NCI-H2227 treated with DMSO at 0.1 percent for 48 hours (cell line): ENCODE data around the gene SPTLC1.
"Not testable (repeated sequence)": the region's sequence is repeated elsewhere in the genome, so short reads cannot be mapped to it uniquely, and the experiment has no call there.

Source experiments
- DNase-seq: peaks from one replicate; lab custom pipeline; 2025; lab: John Stamatoyannopoulos, UW

Gene SPTLC1

DNA sequence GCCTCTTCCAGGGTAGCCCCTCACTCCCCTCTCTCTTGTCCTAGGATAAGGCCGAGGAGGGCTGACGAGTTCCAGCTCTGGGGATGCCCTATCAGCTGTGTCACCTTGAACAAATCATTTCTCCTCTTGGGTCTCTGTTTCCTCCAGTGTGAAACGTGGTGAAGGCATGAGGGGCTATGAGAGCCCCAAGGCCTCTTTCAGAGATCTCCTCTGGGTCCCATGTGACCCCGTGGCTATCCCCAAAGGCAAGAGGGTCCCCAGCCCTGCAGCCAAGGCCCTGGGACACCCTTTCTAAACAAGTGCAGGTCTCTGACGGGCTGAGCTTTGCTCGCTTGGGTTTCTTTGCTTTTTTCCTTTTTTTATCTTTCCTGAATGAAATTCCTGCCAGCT lies 25.5 kb upstream of the SPTLC1 start:
- DNase-seq = no peak

DNA sequence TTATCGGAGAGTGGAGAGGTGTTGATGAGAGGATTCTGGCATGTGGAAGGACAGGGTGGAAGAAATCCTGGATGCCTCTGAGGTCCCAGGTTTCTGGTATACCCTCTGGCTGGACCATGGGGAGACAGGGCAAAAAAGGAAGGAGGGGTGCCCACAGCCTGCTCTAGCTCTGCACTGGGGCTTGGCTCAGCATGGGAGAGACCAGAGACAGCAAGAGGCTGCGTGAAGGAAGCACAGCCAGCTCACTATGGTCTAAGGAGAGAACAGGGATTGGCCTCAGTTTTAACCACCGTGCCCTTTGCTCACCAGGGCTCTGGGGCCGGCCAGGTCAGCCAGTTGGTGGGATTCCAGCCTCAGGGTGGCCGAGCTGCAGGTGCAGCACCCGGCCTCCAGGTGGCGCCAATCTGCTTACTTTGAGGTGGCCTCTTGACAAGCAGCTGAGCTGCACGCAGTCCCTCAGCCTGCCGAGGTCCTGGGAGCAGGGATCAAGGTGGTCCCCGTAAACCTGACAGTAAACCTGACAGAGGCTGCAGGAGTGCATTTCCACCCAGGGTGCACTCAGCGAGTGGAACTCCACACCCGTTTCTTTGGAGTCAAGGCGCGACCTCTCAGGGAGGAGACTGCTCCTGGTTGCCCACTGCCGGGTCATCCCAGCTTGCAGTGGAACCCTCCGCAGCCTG lies 25.0 kb upstream of the SPTLC1 start:
- DNase-seq = peak; percentile 9

DNA sequence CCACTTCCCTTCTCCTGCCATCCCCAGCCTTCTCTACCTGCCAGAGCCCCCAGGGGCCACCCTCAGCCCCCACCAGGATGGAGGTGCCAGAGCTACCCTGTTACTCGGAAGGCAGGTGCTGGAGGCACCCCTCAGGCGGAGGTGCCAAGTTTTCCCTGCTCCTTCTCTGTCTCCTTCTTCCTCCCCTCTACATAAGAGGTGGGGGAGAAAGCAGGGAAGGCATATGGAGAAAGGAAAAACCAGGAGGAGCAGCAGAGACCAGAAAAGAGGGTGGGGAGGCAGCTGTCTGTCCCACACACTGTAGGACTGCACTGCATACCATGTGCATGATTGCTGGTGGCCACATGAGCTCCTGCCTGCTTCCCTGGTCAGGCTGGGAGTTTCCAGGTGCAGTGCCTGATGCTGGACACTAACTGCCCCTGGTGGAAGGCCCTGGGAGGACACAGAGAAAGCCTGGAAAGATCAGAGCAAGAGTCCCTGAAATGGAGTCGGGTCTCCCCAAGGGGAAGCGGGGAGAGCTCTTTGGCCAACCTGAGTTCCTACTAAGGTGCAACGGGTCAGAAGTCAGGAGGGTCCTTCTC lies 23.8 kb upstream of the SPTLC1 start:
- not testable (repeated sequence) for DNase-seq

DNA sequence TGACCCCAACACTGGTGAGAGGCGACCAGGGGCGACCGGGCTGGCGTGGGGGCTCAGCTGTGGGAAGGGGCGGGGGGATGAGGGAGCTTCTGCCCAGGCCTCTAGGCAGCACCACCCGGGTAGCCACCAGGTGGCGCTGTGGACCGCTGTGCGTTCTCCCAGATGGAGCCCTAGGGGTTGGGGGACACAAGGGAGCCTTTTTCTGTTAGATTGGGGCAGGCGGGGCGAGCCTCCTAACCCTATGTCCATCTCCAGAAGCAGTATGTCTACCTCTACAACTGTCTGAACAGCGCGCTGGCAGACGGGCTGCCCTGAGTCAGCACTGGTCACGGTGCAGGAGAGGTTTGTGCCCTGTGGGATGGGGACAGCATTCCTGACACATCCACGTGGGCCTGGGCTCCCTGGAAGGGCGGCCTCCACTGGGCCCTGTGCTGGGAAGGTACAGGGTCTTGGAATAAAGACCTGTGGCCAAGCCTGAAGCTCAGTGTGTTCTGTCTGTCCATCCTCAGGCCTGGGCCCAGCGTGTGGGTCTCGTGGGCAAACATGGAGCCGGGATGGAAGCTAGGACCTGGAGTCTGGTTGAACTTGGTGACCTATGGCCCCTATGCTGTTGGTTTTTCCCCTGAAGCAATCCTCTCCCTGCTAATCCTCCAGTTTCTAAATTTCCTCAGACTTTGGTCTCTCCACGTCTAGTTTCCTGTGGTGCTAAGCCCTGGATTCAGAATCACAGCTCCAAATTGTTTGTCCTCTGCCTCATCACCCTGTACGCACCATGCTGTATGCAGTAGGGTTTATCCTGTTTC lies 23.1 kb upstream of the SPTLC1 start:
- peak; percentile 15 for DNase-seq

DNA sequence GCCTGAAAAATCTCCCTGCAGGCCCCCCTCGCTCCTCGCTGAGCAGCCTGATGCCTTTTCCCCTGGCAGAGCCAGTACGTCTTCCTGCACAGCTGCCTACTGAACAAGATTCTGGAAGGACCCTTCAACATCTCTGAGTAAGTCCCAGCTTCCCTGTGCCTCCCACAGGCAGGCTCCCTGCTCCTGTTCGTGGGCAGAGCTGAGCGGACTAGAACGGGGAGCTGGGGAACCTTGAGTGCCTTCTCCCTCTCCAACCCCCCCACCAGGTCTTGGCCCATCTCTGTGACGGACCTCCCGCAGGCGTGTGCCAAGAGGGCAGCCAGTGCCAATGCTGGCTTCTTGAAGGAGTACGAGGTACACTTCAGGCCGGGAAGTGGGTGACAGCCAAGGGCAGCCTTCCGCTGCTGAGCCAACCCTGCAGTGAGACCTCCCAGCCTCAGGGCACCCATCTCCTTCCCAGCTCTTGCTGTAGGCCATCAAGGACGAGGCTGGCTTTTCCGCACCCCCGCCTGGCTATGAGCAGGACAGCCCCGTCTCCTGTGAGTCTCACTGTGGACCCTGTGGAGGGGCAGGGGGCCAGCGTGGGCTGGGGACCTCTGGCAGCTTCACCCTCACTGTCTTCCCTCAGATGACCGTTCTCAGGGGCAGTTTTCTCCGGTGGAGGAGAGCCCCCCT lies 21.1 kb upstream of the SPTLC1 start:
- DNase-seq = no peak

DNA sequence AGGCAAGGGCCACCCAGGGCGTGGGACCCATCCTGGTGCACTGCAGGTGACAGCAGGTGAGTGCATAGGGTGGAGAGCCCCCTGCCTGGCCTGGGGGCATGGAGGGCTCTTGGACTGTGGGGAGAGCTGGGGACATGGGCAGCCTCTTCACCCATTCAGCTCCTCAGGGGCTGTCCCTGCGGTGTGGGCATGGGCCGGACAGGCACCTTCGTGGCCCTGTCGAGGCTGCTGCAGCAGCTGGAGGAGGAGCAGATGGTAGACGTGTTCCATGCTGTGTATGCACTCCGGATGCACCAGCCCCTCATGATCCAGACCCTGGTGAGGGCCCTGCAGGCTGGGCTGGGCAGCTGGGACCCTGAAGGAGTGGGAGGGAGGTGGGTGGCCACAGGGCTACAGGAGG lies 20.4 kb upstream of the SPTLC1 start:
- no peak for DNase-seq

DNA sequence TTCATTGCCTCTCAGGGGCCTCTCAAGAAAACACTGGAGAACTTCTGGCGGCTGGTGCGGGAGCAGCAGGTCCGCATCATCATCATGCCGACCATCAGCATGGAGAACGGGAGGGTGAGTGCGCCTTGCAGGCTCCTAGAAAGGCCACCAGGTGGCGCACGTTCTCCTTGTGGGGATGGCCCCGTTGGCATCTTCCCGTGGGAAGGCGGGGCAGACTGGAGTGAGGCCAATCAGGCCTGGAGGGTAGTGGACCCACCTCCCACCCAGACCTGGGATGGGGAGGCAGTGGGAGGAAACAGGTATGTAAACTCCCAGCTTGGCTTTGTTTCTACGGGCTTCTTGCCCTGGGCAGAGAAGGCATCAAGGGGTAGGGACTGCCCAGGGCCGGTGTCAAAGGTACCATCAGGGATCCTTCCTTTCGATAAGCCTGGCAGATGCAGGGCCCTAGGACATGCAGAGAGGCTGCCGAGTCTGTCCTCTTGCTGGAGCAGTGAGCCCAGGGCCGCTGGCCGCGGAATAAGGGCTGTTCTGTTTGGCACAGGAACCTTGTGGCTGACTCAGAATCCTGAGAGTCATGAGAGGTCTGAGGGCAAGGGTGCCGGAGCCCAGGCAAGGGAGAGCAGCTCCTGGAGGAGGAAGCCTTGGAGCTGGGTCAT lies 18.9 kb upstream of the SPTLC1 start:
- peak; percentile 63 for DNase-seq

DNA sequence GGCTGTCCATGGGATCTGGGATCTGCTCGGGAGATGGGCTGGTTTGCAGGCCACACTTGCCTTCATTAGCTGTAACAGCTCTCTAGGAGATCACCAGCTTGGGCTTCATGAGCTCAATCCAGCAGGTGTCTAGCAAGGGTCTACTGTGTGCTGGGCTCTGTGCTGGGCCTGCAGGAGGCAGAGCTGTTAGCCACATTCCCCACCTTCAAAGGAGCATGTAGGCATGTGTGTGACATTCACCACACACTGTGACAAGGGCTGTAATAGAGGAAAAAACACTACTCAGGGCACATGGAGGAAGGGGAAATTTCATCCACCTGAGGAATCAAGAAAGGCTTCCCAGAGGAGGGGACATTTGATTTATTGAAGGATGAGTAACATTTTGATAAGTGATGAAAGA lies 17.7 kb upstream of the SPTLC1 start:
- DNase-seq = not testable (repeated sequence)

DNA sequence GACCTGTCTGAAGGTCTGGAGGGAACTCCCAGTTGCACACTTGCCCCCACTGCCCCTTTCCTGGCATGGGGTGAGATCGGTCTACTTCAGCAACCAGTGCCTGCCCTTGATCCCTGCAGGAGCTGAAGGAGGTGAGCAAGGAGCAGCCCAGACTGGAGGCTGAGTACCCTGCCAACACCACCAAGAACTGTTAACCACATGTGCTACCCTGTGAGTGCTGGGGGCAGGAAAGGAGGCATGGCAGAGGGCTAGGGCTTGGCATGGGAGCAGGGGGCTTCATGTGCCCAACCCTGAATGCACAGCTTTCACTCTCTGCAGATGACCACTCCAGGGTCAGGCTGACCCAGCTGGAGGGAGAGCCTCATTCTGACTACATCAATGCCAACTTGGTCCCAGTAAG lies 17.3 kb upstream of the SPTLC1 start:
- DNase-seq = no peak

DNA sequence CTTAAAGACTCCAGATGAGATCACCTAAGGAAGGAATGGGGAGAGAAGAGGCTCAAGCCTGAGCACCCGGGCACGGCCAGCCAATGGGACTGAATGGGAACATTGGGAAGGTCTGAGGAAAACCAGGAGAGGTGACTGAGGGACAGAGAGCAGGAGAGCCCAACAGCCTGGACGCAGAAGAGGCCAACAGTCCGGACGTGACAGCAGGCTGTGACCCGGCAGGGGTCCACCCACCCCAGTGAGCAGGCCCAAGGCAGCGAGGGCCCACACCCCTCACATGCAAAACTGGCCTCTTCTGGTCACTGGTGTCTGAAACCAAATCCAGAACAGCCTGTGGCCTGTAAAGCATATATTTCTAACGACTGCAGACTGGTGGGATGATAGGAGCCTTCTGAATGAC lies 7.6 kb upstream of the SPTLC1 start:
- DNase-seq = no peak

DNA sequence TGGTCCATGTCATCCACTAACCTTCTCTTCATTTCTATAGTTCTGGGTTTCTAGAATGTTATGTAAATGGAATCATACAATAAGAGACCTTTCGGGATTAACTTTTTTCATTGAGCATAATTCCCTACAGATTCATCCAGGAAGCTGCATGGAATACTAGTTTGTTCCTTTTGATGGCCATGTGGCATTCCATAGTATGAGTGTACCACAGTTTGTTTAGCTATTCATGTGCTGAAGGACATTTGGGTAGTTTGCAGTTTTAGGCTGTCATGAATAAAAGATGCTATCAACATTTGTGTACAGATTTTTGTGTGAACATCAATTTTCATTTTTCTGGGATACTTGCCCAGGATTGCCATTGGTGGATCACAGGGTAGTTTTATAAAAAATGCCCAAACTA lies 6.8 kb upstream of the SPTLC1 start:
- DNase-seq = no peak

DNA sequence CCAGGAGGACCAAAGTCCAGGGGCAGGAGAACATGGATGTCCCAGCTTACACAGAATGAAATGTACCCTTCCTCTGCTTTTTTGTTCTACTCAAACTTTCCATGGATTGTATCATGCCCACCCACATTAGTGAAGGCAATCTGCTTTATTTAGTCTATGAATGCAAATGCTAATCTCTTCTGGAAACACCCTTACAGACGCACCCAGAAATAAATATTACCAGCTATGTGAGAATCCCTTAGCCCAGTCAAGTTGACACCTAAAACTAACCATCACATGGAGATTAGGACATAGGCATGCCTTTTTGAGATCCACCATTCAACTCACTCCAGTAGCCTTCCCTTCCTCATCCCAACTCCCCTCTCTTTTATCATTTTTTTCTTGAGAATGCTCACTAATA lies 6.1 kb upstream of the SPTLC1 start:
- DNase-seq = no peak

DNA sequence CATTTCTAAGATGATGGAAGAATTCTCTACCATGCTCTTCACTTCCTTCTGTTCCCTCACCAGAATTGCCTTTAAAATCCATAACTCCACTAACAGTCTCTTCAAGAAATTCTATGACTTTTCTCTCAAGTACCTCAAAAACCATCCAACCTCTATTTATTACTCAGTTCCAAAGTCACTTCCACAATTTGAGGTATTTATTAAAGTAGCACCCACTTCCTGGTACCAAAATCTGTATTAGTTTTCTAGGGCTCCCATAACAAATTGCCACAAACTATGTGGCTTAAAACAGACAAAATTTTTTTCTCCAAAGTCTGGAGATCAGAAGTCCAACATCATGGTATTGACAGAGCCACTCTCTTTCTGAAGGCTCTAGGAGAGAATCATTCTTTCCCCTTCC lies 4.9 kb upstream of the SPTLC1 start:
- no peak for DNase-seq

DNA sequence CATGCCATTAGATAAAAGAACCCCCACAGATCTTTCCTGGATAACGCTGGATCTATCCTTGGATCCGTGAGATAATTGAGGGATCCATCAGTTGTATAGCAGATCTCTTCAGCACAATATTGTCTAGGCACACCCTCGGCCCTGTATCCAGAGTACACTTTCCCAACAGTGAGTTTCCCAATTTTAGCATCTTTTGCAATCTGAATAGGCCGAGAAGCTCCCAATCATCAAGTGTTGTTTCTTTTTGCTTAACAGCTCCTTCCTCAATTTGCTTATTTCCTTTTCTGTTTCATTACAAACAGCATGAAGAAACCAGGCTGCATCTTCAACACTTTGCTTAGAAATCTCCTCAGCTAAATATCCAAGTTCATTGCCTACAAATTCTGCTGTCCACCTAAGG lies 4.4 kb upstream of the SPTLC1 start:
- no peak for DNase-seq

DNA sequence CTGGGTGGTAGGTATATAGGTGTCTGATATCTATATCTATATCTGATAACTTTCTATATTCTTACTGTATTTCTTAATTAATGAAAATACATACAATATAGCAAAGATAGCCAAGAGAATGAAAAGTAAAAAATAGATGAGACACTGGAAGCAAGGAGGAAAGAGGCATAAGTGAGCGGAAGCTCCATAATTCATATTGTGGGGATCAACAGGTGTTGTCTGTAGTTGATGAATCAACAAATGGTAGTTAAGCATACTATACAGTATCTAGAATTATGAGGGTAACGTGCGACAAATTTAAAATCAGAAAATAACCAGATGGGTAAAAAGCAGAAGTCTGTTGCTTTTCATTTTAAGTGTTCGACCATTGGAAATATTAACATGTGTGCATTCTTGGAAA lies 7.1 kb downstream of the SPTLC1 start:
- no peak for DNase-seq

DNA sequence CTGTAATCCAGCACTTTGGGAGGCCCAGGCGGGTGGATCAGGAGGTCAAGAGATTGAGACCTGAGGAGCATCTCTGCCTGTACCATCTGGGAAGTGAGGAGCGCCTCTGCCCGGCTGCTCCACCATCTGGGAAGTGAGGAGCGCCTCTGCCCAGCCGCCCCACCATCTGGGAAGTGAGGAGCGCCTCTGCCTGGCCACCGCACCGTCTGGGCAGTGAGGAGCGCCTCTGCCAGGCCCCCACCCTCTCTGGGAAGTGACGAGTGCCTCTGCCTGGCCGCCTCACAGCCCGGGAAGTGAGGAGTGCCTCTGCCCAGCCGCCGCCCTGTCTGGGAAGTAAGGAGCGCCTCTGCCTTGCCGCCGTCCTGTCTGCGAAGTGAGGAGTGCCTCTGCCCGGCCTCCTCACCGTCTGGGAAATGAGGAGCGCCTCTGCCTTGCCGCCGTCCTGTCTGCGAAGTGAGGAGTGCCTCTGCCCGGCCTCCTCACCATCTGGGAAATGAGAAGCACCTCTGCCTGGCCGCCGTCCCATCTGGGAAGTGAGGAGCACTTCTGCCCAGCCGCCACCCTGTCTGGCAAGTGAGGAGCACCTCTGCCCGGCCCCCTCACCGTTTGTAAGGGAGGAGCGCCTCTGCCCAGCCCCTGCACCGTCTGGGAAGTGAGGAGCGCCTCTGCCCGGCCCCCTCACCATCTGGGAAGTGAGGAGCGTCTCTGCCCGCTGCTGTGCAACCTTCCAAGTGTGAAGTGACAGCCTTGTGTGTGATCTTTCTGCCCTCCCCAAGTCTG lies 9.6 kb downstream of the SPTLC1 start:
- not testable (repeated sequence) for DNase-seq

DNA sequence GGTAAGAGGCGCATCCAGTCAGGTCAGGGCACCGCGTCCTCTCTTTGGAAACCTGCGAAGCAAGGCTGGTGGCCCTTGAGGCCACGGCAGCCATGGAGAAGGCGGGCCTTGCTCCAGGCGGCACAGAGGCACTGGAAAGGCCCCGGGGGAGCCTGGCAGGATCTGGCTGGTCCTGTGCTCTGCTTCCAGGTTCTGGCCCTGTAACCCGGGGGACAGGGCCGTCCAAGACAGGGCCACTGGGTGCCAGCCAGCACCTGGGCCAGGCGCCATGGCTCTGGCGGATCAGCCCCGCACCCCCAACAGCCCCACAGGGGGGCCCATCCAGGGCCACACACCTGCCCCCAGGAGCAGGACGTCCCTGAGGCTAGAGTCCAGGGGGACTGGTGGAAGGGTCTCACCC lies 11.6 kb downstream of the SPTLC1 start:
- not testable (repeated sequence) for DNase-seq

DNA sequence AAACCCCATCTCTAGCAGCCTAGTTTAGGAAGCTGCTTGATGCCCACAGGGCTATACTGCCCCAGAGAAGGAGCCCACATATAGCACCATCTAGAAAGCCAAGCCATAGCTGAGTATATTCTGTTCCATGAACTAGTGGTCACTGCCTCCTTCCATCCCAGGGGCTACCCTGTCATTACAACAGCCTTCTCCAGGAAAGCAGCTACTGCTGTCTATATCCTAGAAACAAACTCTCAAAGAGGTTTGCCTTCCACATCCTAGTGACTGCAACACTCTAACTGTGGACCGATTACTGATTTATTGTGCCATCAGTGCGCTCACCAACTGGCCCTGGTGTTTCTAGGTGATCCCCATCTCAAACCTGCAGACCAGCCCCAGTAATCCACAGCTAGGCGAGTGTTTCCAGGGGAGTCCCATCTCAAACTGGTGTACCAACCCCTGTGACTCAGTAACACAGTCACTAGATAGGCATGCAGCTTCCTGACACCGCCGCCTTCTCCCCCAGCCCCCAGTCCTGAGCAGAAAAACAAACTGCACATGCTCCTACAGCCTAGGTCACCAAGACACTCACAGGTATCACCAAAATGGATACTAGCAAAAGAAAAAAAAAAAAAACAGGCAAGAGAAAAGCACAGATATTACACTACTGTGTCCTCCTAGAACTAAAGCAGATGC lies 14.8 kb downstream of the SPTLC1 start:
- DNase-seq = no peak

DNA sequence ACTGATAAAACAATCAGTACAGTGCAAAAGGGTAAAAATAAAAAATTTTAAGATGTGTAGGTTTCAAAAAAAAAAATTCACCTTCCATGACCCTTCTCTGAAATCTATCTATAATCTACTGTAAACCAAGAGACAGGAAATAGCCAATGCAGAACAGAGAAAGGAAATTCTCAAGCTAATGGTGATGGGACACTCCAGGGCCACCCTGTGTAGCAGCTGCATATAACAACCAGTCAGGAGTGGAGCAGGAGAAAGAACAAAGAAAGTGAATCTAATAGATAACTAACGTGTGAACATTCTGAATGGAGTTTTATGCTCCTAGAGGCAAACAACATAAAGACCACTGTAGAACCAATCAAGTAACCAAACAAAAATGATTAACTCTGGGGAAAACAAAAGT lies 16.6 kb downstream of the SPTLC1 start:
- DNase-seq = no peak

DNA sequence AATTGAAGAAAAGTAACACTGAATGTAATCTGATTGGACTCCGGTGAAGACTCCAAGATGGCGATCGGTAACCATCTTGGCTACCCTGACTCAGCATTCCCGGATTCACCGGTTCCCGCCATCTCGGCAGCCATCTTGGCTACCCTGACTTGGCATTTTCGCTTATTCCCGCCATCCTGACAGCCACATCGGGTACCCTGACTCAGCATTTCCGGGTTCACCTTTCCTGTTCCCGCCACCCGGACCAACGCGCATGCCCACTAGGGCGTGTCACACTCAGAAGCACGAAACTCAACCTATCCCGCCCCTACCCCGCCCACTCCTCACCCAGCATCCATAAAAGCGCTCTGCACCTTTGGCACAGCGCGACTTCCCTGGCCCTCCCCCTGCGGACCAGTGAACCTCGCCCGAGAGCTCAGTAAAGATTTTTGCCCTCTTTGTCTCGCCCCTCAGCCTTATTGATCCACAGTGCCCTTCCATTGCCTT lies 17.2 kb downstream of the SPTLC1 start:
- DNase-seq = no peak

DNA sequence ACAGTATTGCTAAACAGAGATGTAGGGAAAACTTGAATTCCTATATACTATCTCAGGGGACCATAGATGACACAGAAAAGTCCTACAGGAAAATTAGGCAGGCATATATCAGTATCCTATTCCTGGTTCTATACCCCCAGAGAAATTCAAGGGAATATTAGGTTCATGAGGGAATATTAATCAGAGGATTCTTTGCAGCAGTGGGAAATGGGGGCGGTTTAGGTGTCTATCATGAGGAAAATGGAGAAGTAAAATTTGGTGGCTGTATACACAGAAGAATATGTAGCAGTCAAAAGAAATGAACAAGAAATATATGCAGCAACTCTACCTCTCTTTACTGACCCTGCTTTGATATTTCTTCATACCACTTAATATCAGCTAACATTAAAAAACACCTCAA lies 20.0 kb downstream of the SPTLC1 start:
- no peak for DNase-seq
